ACC112 (cell line): Measurements from ENCODE around the gene LMOD2.

Source experiments
- H2AFZ ChIP-seq: fragments of 200-600 bp; sonication (generic); one replicate; pipeline ENCODE4 v1.6.0; 2017; ENCODE audit warnings: antibody characterized with exemption, low read length; ENCODE audit not compliant: unreplicated experiment
- H3K27ac ChIP-seq: fragments of 200-600 bp; sonication (generic); 2 replicates; pipeline ENCODE4 v1.5.1; 2014; ENCODE audit warnings: low read depth, mild to moderate bottlenecking, antibody characterized with exemption, low read length, moderate library complexity
- H3K27me3 ChIP-seq: fragments of 200-600 bp; sonication (generic); 2 replicates; pipeline ENCODE4 v1.6.1; 2014; ENCODE audit warnings: mild to moderate bottlenecking, antibody characterized with exemption, low read length, moderate library complexity, mixed read lengths; ENCODE audit not compliant: insufficient read depth
- H3K36me3 ChIP-seq: fragments of 200-600 bp; sonication (generic); 2 replicates; pipeline ENCODE4 v1.6.1; 2016; ENCODE audit warnings: mild to moderate bottlenecking, antibody characterized with exemption, low read length, moderate library complexity, mixed read lengths; ENCODE audit not compliant: insufficient read depth
- H3K4me1 ChIP-seq: fragments of 200-600 bp; sonication (generic); one replicate; pipeline ENCODE4 v1.6.1; 2016; ENCODE audit warnings: low read length, mixed read lengths; ENCODE audit not compliant: insufficient read depth, unreplicated experiment, control insufficient read depth
- H3K4me3 ChIP-seq: fragments of 200-600 bp; sonication (generic); 2 replicates; pipeline ENCODE4 v1.5.1; 2014; ENCODE audit warnings: mild to moderate bottlenecking, low read depth, low read length
- H3K79me2 ChIP-seq: fragments of 200-600 bp; sonication (generic); one replicate; pipeline ENCODE4 v1.6.0; 2016; ENCODE audit warnings: low read length; ENCODE audit not compliant: control insufficient read depth, unreplicated experiment, insufficient read depth

LMOD2 gene

GRCh38 chr7:123687727-123688126 is 32.1 kb downstream of the LMOD2 start:
- Histone ChIP-seq H3K36me3 (peaks cover 10% of the 10 kb centered on the region), H3K4me1 (no peaks in the 10 kb centered on the region), H3K27ac (no peak overlapping the region), H3K79me2 (no peaks in the 10 kb centered on the region), H3K27me3 (no peaks in the 10 kb centered on the region), H2AFZ (no peak overlapping the region), H3K4me3 (no peak overlapping the region)

DNA sequence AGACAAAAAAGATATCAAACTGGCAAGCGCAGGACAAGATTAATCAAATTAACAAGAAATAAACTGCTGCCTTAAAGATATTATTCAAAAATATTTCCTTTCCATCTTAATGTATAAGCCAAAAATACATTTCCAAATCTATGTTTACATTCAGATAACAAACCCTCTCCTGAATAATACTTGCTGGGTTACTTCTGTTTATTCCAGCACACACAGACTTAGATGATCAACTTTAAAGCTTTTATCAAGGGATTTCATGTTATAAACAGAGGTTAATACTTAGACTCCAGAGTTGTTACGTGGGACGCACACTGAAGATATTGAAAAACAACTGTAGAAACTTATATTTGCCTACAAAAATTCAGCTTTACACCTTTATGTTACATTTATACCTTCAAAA is 33.6 kb downstream of the LMOD2 start:
- Histone ChIP-seq H2AFZ (no peak overlapping the region), H3K4me1 (no peaks in the 10 kb centered on the region), H3K79me2 (no peaks in the 10 kb centered on the region), H3K36me3 (peaks cover 10% of the 10 kb centered on the region), H3K4me3 (no peak overlapping the region), H3K27me3 (no peaks in the 10 kb centered on the region), H3K27ac (no peak overlapping the region)

DNA sequence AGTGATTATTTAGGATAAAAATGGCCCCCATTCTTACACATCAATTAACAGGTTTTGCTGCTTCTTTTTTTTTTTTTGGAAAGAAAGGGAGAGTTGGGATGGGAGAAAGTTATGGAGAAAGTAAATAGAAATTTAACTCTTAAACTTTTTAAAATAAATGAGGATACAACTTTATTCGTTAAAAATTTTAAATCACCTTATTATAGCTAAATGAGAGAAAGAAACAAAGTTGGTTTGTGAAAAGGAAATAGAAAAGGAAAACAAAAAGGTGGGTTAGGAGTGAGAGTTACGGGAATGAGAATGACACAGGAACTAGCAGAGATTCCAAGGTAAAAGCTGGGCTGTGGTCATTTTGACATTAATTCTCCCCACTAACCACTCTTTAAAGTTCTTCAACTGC is 34.9 kb downstream of the LMOD2 start:
- Histone ChIP-seq H3K4me3 (no peak overlapping the region), H3K36me3 (peaks cover 10% of the 10 kb centered on the region), H3K27me3 (no peaks in the 10 kb centered on the region), H3K27ac (no peak overlapping the region), H3K79me2 (no peaks in the 10 kb centered on the region), H3K4me1 (no peaks in the 10 kb centered on the region), H2AFZ (no peak overlapping the region)

- Histone ChIP-seq H3K79me2 (no peaks in the 10 kb centered on the region), H3K27ac (no peak overlapping the region), H3K4me1 (no peaks in the 10 kb centered on the region), H2AFZ (no peak overlapping the region), H3K36me3 (peaks cover 10% of the 10 kb centered on the region), H3K4me3 (no peak overlapping the region), H3K27me3 (no peaks in the 10 kb centered on the region)
Measured at GRCh38 chr7:123692471-123692877, 36.8 kb downstream of the LMOD2 start.

GRCh38 chr7:123695944-123696677 is 40.4 kb downstream of the LMOD2 start:
- H3K4me1 ChIP-seq: no peaks in the 10 kb centered on the region
- no peak overlapping the region for H3K27ac ChIP-seq
- H3K27me3 ChIP-seq: no peaks in the 10 kb centered on the region
- peaks cover 3% of the 10 kb centered on the region; the same call in 1 of the 2 replicates for H3K36me3 ChIP-seq
- no peaks in the 10 kb centered on the region for H3K79me2 ChIP-seq
- no peak overlapping the region for H3K4me3 ChIP-seq
- H2AFZ ChIP-seq: no peak overlapping the region

DNA sequence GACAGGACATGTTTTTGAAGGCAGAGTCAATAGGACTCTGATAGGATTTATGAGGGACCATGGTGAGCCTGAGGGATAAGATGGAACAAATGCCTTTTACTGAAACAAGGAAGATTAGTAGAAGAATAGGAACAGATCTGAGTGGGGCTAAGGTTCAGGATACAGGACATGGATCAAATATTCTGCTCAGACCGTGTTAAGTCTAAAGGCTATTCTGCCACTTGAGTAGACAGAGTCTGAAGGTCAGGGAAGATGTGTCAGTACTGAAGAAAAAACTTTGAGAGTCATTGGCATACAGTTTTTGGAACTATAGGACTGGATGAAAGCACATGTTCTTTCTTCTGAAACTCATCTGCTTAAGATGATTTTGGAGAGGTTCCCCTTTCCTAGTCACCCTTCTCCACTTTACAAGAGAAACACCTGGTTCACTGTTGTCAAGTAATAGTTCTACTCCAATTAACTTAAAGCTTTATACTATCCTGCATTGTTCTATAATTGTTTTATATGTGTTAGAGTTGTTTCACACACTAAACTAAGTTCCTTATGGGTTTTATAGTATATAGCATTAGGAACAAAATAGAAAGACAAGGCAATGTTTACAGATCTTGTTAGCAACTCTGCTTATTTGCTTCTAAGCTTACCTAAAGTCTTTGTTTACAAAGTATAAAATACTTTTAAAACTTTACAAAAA is 49.7 kb downstream of the LMOD2 start:
- Histone ChIP-seq H3K36me3 (peaks cover 29% of the 10 kb centered on the region), H3K27ac (no peak overlapping the region), H2AFZ (no peak overlapping the region), H3K27me3 (no peaks in the 10 kb centered on the region), H3K4me1 (peaks cover 9% of the 10 kb centered on the region), H3K79me2 (peaks cover 7% of the 10 kb centered on the region), H3K4me3 (no peak overlapping the region)

GRCh38 chr7:123709525-123709924 is 53.9 kb downstream of the LMOD2 start:
- H3K27me3 ChIP-seq: no peaks in the 10 kb centered on the region
- no peak overlapping the region for H3K27ac ChIP-seq
- H2AFZ ChIP-seq: no peak overlapping the region
- H3K79me2 ChIP-seq: peaks cover 33% of the 10 kb centered on the region
- no peak overlapping the region for H3K4me3 ChIP-seq
- H3K36me3 ChIP-seq: peaks cover 23% of the 10 kb centered on the region
- H3K4me1 ChIP-seq: peaks cover 34% of the 10 kb centered on the region

DNA sequence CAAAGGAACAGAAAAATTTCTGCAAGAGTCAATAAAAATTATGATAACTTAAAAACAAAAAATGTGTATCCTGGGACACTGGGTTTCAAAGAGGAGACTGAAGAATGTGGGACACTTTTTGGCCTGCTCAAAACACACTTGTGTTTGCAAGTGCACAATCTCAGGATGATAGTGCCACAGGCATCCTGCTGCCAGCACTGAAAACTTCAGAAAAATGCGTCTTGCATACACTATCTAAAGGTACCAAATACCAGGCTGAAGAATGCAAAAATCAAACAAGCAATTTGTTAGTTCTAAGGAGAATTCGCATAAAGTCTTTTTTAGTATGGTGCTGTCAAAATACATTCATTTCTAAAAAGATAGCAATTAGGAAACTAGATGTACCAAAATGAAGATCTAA is 55.0 kb downstream of the LMOD2 start:
- H3K36me3 ChIP-seq: peaks cover 23% of the 10 kb centered on the region
- H3K27ac ChIP-seq: no peak overlapping the region
- peaks cover 42% of the 10 kb centered on the region for H3K79me2 ChIP-seq
- H3K4me1 ChIP-seq: peaks cover 45% of the 10 kb centered on the region
- H3K4me3 ChIP-seq: no peak overlapping the region
- H3K27me3 ChIP-seq: no peaks in the 10 kb centered on the region
- no peak overlapping the region for H2AFZ ChIP-seq

- no peak overlapping the region for H2AFZ ChIP-seq
- no peak overlapping the region for H3K4me3 ChIP-seq
- H3K27ac ChIP-seq: no peak overlapping the region
- H3K79me2 ChIP-seq: peaks cover 47% of the 10 kb centered on the region
- peaks cover 18% of the 10 kb centered on the region for H3K36me3 ChIP-seq
- no peaks in the 10 kb centered on the region for H3K27me3 ChIP-seq
- H3K4me1 ChIP-seq: peaks cover 47% of the 10 kb centered on the region
Measured at GRCh38 chr7:123711832-123712293, 56.2 kb downstream of the LMOD2 start.

- H3K4me1 ChIP-seq: peaks cover 47% of the 10 kb centered on the region
- H3K27ac ChIP-seq: no peak overlapping the region
- no peak overlapping the region for H3K4me3 ChIP-seq
- H2AFZ ChIP-seq: no peak overlapping the region
- H3K27me3 ChIP-seq: no peaks in the 10 kb centered on the region
- H3K79me2 ChIP-seq: peaks cover 53% of the 10 kb centered on the region
- H3K36me3 ChIP-seq: peaks cover 10% of the 10 kb centered on the region
Measured at GRCh38 chr7:123712619-123713018, 57.0 kb downstream of the LMOD2 start.
